Left lung (tissue), 10 donors: ENCODE results near the gene FAM89A. TPM values are rescaled to one million over a fixed set of nuclear protein-coding genes. Genes with fewer than 3 reads are reported as not detected.

Experiments used
- ATAC-seq: fragments of 200-7000 bp; cut with Tn5 transposase; one replicate; pipeline ENCODE4 v1.9.1; 2020; ENCODE audit warnings: moderate library complexity
- DNase-seq, 4 donors: peaks; one replicate each; pipeline ENCODE4 v3.0.0-alpha.2; 2013 to 2020
- H3K27ac ChIP-seq, 2 donors: fragments of 200-600 bp; sonication (generic) in 1 of 2; one replicate each; pipeline versions ENCODE4 v1.5.0 to v1.8.0; 2020 to 2021
- H3K27me3 ChIP-seq, 2 donors: fragments of 200-600 bp; sonication (generic) in 1 of 2; one replicate each; pipeline versions ENCODE4 v1.5.0 to v1.8.0; 2020 to 2021
- H3K36me3 ChIP-seq, 2 donors: fragments of 200-600 bp; sonication (generic) in 1 of 2; one replicate each; pipeline versions ENCODE4 v1.5.0 to v1.8.0; 2020 to 2021
- H3K4me1 ChIP-seq, 2 donors: fragments of 200-600 bp; one replicate each; pipeline ENCODE4 v1.8.0; 2021
- H3K4me3 ChIP-seq, 2 donors: fragments of 200-600 bp; sonication (generic) in 1 of 2; one replicate each; pipeline versions ENCODE4 v1.5.0 to v1.8.0; 2020 to 2021; ENCODE audit warnings: mild to moderate bottlenecking in 1 of 2
- H3K9me3 ChIP-seq, 2 donors: fragments of 200-600 bp; sonication (generic) in 1 of 2; one replicate each; pipeline versions ENCODE4 v1.5.0 to v1.8.0; 2020 to 2021
- intact Hi-C, 2 donors: fragments of 100-400 bp; cut with DNase I; formaldehyde crosslinking; loops; one replicate each; pipeline versions ENCODE4 v1.11.2 to v1.14.2; 2022
- polyA plus RNA-seq, 6 donors: library from polyadenylated mRNA; unstranded; fragments of 120-200 nt; gene quantifications; one replicate each; pipeline ENCODE4 v1.2.1, GENCODE V29; 2013; ENCODE audit not compliant: insufficient read length in 6 of 6
- total RNA-seq, 2 donors: library from RNA; stranded (reverse); fragmentation: NEBNext Ultra II Directional; extraction: Animal tissue kit (Norgen Biotek cat#: 25700); gene quantifications; one replicate each; pipeline ENCODE4 v1.2.1, GENCODE V29; 2021
- TF ChIP-seq, protein P1 (sequence below), 2 donors: fragments of 200-600 bp; sonication (generic) in 1 of 2; IDR thresholded peaks; one replicate each; pipeline versions ENCODE4 v1.5.0 to v1.8.0; 2021; ENCODE audit warnings: antibody characterized with exemption in 2 of 2
- donor health status: DM: no; HTN: yes; CAD: no.
- donor health status: DM: no; HTN: no; CAD: no.

FAM89A gene
- total and polyA plus RNA-seq, 8 donors = 12.3 to 26.6 (median 18.5) TPM

DNA sequence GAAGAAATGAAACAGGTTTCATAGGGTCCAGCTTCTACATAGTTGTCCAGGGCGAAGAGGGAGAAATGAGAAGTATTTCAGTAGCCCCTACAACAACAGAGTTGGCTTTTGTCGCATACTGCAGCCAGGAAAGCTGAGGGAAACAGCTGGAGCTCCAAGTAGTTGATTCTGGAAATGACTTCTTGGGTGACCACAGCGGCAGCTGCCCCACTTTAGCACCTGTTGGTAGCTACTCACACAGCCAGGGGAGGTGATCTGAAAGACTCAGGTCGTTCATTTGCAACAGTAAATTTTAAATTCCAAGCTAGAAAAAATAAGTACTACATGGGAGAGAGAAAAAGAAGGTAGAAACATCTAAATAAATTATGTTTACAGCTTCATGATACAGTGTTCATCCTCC is 63.7 kb downstream of the FAM89A start:
- no peak overlapping the region for H3K4me3 ChIP-seq
- H3K27me3 ChIP-seq = no peaks in the 10 kb centered on the region
- ATAC-seq (no peak), DNase-seq (no peak)
- H3K4me1 ChIP-seq = peaks cover 16 to 50% of the 10 kb centered on the region in 2 donors
- peaks cover 0 to 12% of the 10 kb centered on the region in 2 donors for H3K36me3 ChIP-seq
- intact Hi-C loops = no loop called here
- no peaks in the 10 kb centered on the region for H3K9me3 ChIP-seq
- H3K27ac ChIP-seq = peak overlapping the region in 1 of 2 donors; percentile 82
- TF ChIP-seq, protein P1, sequence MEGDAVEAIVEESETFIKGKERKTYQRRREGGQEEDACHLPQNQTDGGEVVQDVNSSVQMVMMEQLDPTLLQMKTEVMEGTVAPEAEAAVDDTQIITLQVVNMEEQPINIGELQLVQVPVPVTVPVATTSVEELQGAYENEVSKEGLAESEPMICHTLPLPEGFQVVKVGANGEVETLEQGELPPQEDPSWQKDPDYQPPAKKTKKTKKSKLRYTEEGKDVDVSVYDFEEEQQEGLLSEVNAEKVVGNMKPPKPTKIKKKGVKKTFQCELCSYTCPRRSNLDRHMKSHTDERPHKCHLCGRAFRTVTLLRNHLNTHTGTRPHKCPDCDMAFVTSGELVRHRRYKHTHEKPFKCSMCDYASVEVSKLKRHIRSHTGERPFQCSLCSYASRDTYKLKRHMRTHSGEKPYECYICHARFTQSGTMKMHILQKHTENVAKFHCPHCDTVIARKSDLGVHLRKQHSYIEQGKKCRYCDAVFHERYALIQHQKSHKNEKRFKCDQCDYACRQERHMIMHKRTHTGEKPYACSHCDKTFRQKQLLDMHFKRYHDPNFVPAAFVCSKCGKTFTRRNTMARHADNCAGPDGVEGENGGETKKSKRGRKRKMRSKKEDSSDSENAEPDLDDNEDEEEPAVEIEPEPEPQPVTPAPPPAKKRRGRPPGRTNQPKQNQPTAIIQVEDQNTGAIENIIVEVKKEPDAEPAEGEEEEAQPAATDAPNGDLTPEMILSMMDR (IDR thresholded peaks at IDR 0.05) = no peak

GRCh38 chr1:230975636-230976035 is 64.4 kb downstream of the FAM89A start:
- H3K36me3 ChIP-seq = peaks cover 0 to 11% of the 10 kb centered on the region in 2 donors
- no peak overlapping the region for H3K27ac ChIP-seq
- TF ChIP-seq, protein P1 (IDR thresholded peaks at IDR 0.05) = no peak
- no peak for DNase-seq
- intact Hi-C loops = no loop called here
- no peak overlapping the region for H3K4me3 ChIP-seq
- no peaks in the 10 kb centered on the region for H3K27me3 ChIP-seq
- no peak for ATAC-seq
- H3K4me1 ChIP-seq = peaks cover 16 to 48% of the 10 kb centered on the region in 2 donors
- H3K9me3 ChIP-seq = no peaks in the 10 kb centered on the region

DNA sequence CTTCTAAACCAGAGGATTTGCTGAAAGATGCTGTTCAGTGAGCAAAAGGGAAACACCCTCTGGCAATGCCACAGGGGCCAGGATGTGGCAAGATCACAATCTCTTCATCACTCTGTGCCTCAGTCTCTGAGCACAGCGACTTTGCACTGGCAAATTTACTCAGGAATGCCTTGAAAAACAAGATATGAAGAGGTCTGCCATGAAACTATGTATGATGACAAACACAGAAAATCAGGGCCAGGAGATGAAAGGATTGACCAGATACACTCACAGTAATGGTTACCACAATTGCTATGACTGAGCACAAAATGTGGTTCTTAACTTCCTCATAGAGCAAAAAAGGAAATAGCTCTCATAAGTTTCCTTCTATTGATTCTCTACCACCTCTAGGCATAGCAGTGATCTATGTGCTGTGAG is 67.2 kb downstream of the FAM89A start:
- Histone ChIP-seq H3K9me3 (no peaks in the 10 kb centered on the region), H3K27me3 (no peaks in the 10 kb centered on the region), H3K36me3 (peaks cover 0 to 11% of the 10 kb centered on the region in 2 donors), H3K27ac (peak overlapping the region in 1 of 2 donors; percentile 80), H3K4me1 (peaks cover 10 to 35% of the 10 kb centered on the region in 2 donors), H3K4me3 (no peak overlapping the region)
- no peak for DNase-seq
- TF ChIP-seq, protein P1 (IDR thresholded peaks at IDR 0.05) = no peak
- peak; percentile 22 for ATAC-seq
- intact Hi-C loops = no loop called here

DNA sequence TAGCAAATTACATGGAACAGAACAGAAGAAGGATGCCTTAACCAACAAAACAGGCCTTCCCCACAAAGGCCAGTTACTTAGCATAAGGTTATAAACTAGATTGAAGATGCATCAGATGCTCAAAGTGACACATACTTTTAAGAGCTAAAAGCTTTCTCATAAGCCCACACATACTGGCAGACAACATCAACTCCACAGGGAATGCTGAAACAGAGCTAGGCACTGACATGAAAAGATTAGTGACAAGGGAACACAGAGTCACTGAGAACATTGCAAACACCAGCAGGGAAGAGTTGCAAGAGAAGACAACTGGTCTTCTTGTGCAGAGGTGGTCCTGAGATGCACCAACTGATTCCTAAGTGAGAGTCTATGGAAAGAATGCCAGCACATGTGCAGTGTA is 68.3 kb downstream of the FAM89A start:
- Histone ChIP-seq H3K27me3 (no peaks in the 10 kb centered on the region), H3K27ac (no peak overlapping the region), H3K4me3 (no peak overlapping the region), H3K9me3 (no peaks in the 10 kb centered on the region), H3K4me1 (peaks cover under 1 to 25% of the 10 kb centered on the region in 2 donors), H3K36me3 (peaks cover 0 to 11% of the 10 kb centered on the region in 2 donors)
- intact Hi-C loops = no loop called here
- DNase-seq = no peak
- TF ChIP-seq, protein P1 (IDR thresholded peaks at IDR 0.05) = no peak
- no peak for ATAC-seq

DNA sequence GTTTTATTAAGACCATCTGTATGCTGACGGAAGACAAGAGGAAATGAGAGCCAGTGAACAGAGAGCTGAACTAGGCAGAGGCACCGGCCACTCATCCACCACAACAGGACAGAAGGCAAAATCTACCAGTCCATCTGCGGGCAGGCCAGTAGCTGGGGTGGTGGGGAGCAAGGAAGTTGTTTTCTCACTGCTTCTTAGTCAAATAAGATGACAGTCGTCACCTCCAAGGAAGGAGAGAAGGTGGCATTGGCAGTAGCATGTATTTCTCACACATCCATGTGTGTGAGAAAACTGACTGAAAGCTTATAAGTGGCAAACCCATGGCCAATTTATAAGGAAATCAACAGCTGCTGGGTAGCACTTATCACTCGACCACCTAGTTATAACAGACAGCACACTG is 69.6 kb downstream of the FAM89A start:
- Histone ChIP-seq H3K4me3 (no peak overlapping the region), H3K9me3 (no peaks in the 10 kb centered on the region), H3K4me1 (peaks cover 0 to 20% of the 10 kb centered on the region in 2 donors), H3K27ac (no peak overlapping the region), H3K27me3 (no peaks in the 10 kb centered on the region), H3K36me3 (no peaks in the 10 kb centered on the region)
- intact Hi-C loops = no loop called here
- DNase-seq (no peak), ATAC-seq (no peak)
- TF ChIP-seq, protein P1 (IDR thresholded peaks at IDR 0.05) = no peak

Other genes with a start within 250 kb of the FAM89A start
- 100 to 1,000 TPM in 1 of 2 donors, 10 to 100 TPM in 1; 36.2 to 116 TPM for gene C1orf198, start 171.7 kb downstream of the FAM89A start, total RNA-seq
- gene C1orf198, start 171.7 kb downstream of the FAM89A start, polyA plus RNA-seq = 10 to 100 TPM; 67.7 to 98.1 (median 78.3) TPM
- 10 to 100 TPM; 15.2 to 24.3 TPM for gene TTC13, start 61.4 kb downstream of the FAM89A start, total RNA-seq
- gene TTC13, start 61.4 kb downstream of the FAM89A start, polyA plus RNA-seq = 10 to 100 TPM; 20.3 to 29.4 (median 25.8) TPM
- gene ARV1, start 61.2 kb downstream of the FAM89A start, total RNA-seq = 10 to 100 TPM; 16.9 to 19.7 TPM
- gene ARV1, start 61.2 kb downstream of the FAM89A start, polyA plus RNA-seq = 10 to 100 TPM; 20.9 to 25.8 (median 23.8) TPM
- under 1 TPM in 1 of 2 donors, not detected in 1; 0.06 TPM for gene TRIM67, start 121.8 kb upstream of the FAM89A start, total RNA-seq
- 1 to 10 TPM in 2 of 6 donors, under 1 TPM in 4; 0.35 to 1.5 (median 0.80) TPM for gene TRIM67, start 121.8 kb upstream of the FAM89A start, polyA plus RNA-seq
- 10 to 100 TPM; 35.1 to 40.6 TPM for gene GNPAT, start 201.0 kb upstream of the FAM89A start, total RNA-seq
- 10 to 100 TPM; 68.8 to 89.5 (median 75.3) TPM for gene GNPAT, start 201.0 kb upstream of the FAM89A start, polyA plus RNA-seq